PC-9 (cell line): ENCODE data around the gene TUSC2.

Experiments
- EZH2 ChIP-seq: fragments of 200-600 bp; sonication (generic); IDR thresholded peaks from 2 replicates; pipeline ENCODE4 v1.8.0; 2017; ENCODE audit warnings: antibody characterized with exemption, low read depth
- TF ChIP-seq, protein P1 (sequence below): fragments of 200-600 bp; sonication (generic); conservative IDR thresholded peaks from 2 replicates; pipeline ENCODE4 v1.6.1; 2017; ENCODE audit warnings: mixed run types, antibody characterized with exemption, mild to moderate bottlenecking, moderate library complexity

DNA sequence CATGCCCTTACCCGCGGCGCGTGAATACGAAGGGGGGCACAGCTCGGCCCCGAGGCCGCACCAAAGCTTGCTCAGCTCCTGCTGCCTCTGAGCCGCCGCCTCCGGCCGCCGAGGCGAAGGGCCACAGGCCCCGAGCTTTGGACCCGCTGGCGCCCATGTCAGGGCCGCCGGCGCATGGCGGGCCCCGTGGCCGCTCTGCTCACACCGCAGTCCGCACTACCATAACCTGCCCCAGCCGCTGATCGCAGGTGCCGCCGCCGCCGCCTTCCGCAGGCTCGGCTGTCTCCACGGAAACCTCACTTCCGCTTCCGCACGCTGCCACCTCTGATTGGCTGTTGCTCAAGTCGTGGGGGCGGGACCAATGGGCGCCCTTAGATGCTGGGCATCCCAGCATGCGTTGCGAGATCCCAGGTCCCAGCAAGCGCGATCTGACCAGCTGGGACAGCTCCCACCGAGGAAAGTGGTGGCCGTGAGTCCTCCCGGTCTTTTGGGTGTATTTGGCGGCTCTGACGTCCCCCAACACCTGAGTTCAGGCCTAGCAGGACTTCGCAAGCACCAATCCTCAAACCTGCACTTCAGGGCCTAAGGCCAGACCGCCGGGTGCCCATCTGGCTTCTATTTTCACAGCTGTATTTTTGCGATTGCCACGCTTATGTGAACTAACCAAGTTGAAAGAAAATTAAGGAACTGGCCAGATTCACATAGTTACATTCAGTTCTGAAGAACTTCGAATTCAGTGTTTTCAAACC, at the start of gene TUSC2:
- TF ChIP-seq, protein P1, sequence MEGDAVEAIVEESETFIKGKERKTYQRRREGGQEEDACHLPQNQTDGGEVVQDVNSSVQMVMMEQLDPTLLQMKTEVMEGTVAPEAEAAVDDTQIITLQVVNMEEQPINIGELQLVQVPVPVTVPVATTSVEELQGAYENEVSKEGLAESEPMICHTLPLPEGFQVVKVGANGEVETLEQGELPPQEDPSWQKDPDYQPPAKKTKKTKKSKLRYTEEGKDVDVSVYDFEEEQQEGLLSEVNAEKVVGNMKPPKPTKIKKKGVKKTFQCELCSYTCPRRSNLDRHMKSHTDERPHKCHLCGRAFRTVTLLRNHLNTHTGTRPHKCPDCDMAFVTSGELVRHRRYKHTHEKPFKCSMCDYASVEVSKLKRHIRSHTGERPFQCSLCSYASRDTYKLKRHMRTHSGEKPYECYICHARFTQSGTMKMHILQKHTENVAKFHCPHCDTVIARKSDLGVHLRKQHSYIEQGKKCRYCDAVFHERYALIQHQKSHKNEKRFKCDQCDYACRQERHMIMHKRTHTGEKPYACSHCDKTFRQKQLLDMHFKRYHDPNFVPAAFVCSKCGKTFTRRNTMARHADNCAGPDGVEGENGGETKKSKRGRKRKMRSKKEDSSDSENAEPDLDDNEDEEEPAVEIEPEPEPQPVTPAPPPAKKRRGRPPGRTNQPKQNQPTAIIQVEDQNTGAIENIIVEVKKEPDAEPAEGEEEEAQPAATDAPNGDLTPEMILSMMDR, result no peak
- TF ChIP-seq EZH2, result no peak
